Measurements from ENCODE around the gene EID3.
A peak's percentile ranks its signal among the peaks of the same experiment; 100 is the strongest.

The EID3 gene

DNA sequence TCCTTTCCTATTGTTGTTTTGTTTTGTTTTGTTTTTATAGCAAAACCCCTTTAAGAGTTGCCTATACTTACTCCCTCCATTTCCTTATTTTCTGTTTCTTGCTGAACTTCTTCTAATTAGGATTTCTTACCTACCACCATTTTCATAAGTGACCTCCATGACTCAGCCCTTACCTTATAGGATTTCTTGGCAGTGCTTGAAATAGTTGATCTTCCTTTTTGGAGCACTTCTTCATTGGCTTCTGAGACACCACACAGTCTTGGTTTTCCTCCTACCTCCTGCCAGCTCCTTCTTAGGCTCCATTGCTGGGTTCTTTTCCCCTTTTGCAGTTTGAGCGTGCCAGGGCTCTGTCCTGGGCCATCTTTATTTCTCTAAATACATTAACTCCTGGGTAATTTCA lies 23.4 kb upstream of the EID3 start:
- DNase-seq (ENCODE audit: low read depth, low spot score), result no peak
- in situ Hi-C loops (cut with HindIII; ENCODE audit: low sequenced_read_pairs), result no loop called here
- TF ChIP-seq, protein P1, sequence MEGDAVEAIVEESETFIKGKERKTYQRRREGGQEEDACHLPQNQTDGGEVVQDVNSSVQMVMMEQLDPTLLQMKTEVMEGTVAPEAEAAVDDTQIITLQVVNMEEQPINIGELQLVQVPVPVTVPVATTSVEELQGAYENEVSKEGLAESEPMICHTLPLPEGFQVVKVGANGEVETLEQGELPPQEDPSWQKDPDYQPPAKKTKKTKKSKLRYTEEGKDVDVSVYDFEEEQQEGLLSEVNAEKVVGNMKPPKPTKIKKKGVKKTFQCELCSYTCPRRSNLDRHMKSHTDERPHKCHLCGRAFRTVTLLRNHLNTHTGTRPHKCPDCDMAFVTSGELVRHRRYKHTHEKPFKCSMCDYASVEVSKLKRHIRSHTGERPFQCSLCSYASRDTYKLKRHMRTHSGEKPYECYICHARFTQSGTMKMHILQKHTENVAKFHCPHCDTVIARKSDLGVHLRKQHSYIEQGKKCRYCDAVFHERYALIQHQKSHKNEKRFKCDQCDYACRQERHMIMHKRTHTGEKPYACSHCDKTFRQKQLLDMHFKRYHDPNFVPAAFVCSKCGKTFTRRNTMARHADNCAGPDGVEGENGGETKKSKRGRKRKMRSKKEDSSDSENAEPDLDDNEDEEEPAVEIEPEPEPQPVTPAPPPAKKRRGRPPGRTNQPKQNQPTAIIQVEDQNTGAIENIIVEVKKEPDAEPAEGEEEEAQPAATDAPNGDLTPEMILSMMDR (IDR thresholded peaks at IDR 0.05; ENCODE audit: low read depth, low read length), result no peak
- H3K4me3 ChIP-seq (ENCODE audit: low read depth, low read length), result no peak overlapping the region

DNA sequence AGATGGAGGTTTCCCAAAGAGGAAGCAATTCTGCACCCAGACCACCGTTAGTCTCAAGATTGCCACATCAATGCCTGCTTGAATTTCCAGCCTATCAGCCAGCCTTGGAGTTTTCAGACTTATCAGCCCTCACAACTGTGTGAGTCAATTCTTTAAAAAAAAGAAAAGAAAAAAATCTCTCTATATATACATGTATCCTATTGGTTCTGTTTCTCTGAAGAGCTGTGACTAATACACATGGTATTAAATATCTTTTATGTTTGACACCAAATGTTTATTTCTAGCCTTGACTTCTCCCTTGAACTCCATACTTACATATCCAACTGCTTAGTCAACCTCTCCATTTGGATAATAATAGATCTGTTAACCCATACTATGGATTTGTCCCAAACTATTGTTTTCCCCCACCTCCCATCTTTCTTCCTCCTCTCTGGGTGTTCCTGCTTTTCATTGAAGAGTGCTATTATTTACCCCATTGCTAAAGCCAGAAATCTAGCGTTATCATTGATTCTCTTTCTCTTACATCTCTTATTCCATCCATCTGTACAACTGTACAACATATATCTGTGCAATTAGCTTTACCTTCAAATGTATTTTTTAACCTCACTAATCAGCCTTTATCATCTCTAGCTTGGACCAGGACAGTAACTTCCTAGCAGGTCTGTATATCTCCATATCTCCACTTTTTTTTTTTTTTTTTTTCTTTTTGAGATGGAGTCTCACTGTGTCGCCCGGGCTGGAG lies 22.7 kb upstream of the EID3 start:
- in situ Hi-C loops (cut with HindIII; ENCODE audit: low sequenced_read_pairs), result no loop called here
- no peak overlapping the region for H3K4me3 ChIP-seq (ENCODE audit: low read depth, low read length)
- TF ChIP-seq, protein P1 (IDR thresholded peaks at IDR 0.05; ENCODE audit: low read depth, low read length), result no peak
- peak; percentile 94 for DNase-seq (ENCODE audit: low read depth, low spot score)

DNA sequence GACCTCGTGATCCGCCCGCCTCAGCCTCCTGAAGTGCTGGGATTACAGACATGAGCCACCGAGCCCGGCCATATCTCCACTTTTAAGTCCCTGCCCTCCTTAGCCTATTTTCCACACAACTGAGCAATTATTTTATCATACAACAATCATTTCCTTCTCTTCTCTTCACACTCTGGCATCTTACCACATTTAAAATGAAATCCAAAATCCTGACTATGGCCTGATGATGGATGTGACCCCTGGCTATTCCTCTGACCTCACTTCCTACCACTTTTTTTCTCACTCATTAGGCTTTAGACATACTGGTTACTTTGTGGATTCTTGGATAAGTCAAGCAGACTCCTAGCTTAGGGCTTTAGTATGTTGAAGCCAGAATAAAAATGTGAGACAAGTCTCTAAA lies 21.9 kb upstream of the EID3 start:
- TF ChIP-seq, protein P1 (IDR thresholded peaks at IDR 0.05; ENCODE audit: low read depth, low read length), result no peak
- no peak for DNase-seq (ENCODE audit: low read depth, low spot score)
- in situ Hi-C loops (cut with HindIII; ENCODE audit: low sequenced_read_pairs), result no loop called here
- no peak overlapping the region for H3K4me3 ChIP-seq (ENCODE audit: low read depth, low read length)

DNA sequence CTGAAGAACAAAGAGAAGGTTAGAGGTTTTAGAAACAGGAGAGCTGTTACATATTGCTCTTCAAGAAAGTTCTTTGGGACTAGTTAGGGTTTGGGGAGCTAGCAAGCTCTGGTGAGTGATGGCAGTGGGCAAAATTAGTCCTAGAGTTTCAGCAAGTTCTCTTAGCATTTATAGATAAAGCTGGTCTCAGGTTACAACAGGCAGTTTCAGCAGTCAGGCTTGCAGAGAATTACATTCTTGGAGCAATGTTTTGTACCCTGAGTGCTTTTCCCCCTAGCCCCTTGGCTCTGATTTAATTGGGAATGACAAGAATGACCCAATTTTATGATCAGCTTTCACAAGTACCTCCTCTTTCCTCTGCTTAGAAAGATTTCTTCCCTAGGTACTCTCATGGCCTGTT lies 21.4 kb upstream of the EID3 start:
- H3K4me3 ChIP-seq (ENCODE audit: low read depth, low read length), result no peak overlapping the region
- DNase-seq (ENCODE audit: low read depth, low spot score), result peak; percentile 53
- in situ Hi-C loops (cut with HindIII; ENCODE audit: low sequenced_read_pairs), result no loop called here
- TF ChIP-seq, protein P1 (IDR thresholded peaks at IDR 0.05; ENCODE audit: low read depth, low read length), result no peak

DNA sequence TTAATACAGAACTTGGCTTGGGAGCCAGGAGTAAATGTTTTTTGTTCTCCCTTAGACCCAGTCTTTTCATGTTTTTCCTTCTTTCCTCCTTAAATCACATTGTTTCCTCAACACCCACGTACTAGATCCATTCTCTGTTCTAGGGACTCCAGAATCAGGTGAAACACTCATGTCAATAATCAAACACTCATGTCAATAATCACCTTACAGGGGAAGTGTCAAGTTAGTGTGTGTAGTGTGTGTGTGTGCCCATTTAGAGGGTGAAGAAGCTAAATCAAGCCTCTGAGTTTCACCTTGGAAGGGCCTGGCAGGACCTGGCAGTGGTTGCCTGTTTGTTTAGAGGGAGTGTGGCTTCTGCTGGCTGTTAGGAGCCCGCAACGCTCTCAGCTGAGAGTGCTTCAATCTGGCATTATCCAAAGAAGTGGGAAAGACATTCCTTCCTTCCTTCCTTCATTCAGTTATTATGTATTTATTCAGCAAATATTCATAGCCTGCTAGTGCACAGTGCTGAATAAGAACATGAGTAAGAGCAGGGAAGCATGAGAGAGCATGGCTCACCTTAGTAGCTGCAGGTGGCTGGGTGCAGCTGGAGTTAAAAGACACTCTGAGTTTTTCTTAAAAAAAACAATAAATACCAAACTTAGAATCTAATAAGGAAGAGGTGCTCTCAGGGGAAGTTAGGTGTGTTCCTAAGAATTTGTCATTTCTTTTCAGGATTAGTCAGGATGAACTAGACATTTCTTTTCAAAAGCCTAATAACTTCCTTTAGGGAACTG lies 17.6 kb upstream of the EID3 start:
- DNase-seq (ENCODE audit: low read depth, low spot score), result peak; percentile 58
- TF ChIP-seq, protein P1 (IDR thresholded peaks at IDR 0.05; ENCODE audit: low read depth, low read length), result no peak
- H3K4me3 ChIP-seq (ENCODE audit: low read depth, low read length), result peak overlapping the region; percentile 73
- in situ Hi-C loops (cut with HindIII; ENCODE audit: low sequenced_read_pairs), result no loop called here

DNA sequence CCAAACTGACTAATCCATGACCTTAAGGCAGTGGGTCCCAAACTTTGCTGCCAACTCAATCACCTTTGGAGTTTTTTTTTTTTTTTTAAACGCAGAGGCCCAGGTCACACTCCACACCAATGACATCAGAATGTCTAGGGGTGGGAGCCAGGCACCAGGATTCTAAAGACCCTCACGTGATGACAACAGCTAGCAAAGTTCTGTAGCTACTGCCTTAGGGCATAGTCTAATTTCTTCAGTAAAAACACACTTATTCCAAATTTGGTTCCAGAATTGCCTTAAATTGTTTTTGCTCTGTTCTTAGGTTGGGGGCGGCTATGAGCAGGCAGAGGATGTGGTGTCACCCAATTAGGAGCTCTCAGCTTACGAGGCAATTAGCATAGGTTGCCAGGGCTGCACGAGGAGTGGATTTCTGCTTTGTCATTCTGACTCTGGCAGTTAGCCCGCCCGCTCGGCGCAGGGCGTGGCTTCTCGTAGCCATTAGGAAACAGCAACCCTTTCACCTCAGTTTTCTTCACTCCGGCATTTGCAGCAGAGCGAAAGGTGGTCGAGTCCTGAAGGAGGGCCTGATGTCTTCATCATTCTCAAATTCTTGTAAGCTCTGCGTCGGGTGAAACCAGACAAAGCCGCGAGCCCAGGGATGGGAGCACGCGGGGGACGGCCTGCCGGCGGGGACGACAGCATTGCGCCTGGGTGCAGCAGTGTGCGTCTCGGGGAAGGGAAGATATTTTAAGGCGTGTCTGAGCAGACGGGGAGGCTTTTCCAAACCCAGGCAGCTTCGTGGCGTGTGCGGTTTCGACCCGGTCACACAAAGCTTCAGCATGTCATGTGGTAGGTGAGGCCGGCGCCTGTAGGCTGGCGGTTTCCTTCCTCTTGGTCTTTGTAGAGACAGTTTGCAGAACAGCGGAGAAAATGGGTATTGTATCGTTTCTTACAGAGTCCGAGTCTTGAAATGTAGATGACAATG lies 16.7 kb upstream of the EID3 start:
- TF ChIP-seq, protein P1 (IDR thresholded peaks at IDR 0.05; ENCODE audit: low read depth, low read length), result no peak
- in situ Hi-C loops (cut with HindIII; ENCODE audit: low sequenced_read_pairs), result no loop called here
- H3K4me3 ChIP-seq (ENCODE audit: low read depth, low read length), result peak overlapping the region; percentile 73
- DNase-seq (ENCODE audit: low read depth, low spot score), result peak; percentile 97

Data from astrocyte of the spinal cord (primary cell).